Glomerular endothelial cell (primary cell): Measurements from ENCODE around the gene PPP3CB. TPM values are rescaled to one million over a fixed set of nuclear protein-coding genes. Genes with fewer than 3 reads are reported as not detected.

ENCODE experiments used
- total RNA-seq: library from RNA; depleted of rRNA; stranded (reverse); fragments of >200 nt; gene quantifications from 2 replicates; pipeline ENCODE4 v1.2.3, GENCODE V29; 2015

The PPP3CB gene
- total RNA-seq, 1 donor from 2014 or later = 31.4 TPM

Other genes with a start within 250 kb of the PPP3CB start
- 19.3 and 26.1 TPM in 2 replicates for gene DNAJC9, start 248.8 kb downstream of the PPP3CB start, total RNA-seq
- 46.3 and 48.6 TPM in 2 replicates for gene MRPS16, start 243.4 kb downstream of the PPP3CB start, total RNA-seq
- 0.39 and 0.41 TPM in 2 replicates for gene CFAP70, start 137.2 kb downstream of the PPP3CB start, total RNA-seq
- 76.1 and 102 TPM in 2 replicates for gene ANXA7, start 82.0 kb downstream of the PPP3CB start, total RNA-seq
- gene MSS51, start 62.5 kb downstream of the PPP3CB start, total RNA-seq = 1.3 and 2.4 TPM in 2 replicates
- 9.7 and 16.4 TPM in 2 replicates for gene USP54, start 95.3 kb upstream of the PPP3CB start, total RNA-seq
- not detected in 2 replicates for gene MYOZ1, start 145.4 kb upstream of the PPP3CB start, total RNA-seq
- gene SYNPO2L, start 160.0 kb upstream of the PPP3CB start, total RNA-seq = not detected in 2 replicates
- 0.58 and 4.7 TPM in 2 replicates for gene AGAP5, start 202.1 kb upstream of the PPP3CB start, total RNA-seq
- 67.6 and 72.3 TPM in 2 replicates for gene SEC24C, start 248.3 kb upstream of the PPP3CB start, total RNA-seq